Globus pallidus (tissue), 1 donor: ENCODE results near the gene HIF1A.
A peak's percentile ranks its signal among the peaks of the same experiment; 100 is the strongest.
"Not testable (repeated sequence)": the region's sequence is repeated elsewhere in the genome, so short reads cannot be mapped to it uniquely, and the experiment has no call there.

Source experiments
- DNase-seq: peaks from one replicate; pipeline ENCODE4 v3.0.0-alpha.2; 2015; ENCODE audit warnings: low spot score

HIF1A gene

DNA sequence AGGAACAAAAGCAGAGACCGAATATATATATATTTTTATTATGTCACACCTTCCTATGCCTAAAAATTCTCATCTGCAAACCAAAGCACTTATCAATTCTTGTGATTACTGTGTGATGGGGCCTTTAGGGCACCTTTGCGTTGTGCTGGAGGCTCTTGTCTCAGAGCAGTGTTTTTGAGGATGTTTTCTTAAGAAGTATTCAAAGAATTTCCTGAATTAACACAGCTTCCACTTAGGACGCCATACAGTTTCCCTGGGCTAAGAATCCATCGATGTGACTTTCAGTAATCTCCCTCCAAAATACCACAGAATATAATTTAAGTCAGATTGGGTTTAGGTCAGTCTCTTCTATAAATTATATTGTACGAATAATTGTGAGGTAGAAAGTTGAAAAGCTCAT is 22.0 kb upstream of the HIF1A start:
- DNase-seq = no peak

DNA sequence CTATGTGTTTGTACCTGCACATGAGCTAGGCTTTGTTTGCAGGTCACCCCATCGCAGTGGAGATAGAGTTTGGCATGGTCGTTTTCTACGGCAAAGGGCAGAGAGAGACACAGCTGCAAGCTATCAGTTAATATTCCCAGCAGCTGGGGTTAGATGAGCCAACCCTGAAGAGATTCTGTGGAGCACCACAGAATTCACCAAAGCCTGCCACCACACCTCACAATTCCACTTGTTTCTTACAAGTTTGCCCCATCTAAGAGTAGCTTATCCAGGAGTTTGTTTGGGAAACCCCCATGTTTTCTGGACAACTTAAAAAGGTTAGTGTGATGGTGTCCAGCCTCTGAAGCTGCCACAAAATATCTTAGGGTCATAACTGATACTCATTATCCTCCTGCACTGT is 20.0 kb upstream of the HIF1A start:
- DNase-seq = no peak

DNA sequence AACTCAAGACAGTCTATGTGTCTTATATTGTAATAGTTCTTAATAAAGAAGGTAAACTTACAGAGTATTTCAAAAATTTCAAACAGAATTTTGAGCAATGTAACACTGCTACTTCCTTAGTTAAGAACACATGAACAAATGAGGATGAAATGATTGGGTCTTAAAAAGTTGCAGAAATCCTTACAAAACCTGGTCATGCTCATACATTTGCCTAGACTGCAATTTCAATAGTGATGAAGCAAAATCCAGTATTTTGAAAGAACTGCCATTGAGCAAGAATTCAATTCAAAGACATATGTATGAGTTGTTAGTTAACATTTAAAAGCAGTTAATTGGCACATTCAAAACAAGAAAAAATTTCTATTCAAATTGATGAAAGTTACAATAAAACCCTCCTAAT is 17.8 kb upstream of the HIF1A start:
- no peak for DNase-seq

DNA sequence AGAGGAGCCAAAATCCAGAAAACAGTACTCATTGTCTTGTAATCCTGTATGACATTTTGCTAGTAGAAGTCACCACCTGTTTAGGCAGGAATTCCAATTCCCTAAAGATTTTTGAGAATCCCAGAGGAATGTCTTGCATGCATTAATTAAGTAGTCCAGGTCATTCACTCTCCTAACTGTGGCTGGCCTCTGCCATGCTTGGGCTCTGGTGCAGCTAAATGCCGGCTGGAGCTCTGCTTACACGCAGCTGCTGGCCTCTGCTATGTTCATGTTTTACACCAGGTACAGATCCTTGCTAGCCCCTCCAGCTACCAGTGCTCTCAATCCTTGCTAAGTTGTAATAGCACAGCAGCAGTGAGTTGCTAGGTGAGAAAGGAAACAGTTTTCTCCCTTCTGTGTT is 16.3 kb upstream of the HIF1A start:
- DNase-seq = no peak

DNA sequence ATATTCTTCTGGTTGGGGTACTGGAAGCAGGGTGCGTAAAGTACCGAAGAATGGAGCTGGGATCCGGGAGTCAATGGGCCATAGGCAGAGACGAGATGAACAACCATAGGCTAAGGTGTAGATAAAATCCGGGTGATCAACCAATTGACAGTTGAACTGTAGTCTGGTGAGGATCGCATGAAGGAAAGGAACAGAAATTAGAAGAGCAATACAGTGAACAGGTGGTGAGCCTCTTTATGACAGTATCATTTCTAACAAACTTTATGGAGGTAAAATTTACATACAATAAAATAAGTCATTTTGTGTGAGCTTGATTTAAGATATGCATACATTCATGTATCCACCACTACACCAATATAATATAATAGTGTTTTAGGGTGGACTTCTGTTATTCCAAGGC is 13.9 kb upstream of the HIF1A start:
- no peak for DNase-seq

DNA sequence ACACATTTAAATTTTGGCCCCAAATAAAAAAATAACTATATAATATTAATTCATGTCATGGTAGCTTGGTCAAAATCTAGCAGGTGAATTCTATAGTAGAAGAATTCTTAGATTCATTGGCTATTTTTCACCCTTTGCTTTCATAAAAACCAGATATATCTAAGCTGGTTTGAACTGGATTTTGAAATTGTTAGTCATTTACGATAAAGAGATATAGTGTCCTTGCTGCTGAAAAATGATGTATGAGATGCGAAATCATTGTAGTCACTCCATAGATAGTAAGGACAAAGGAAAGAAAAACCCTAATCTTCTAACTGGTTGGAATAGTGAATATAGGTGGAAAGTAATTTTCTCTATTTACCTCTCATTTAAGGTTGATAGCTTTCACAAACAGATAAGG is 12.2 kb upstream of the HIF1A start:
- DNase-seq = no peak

DNA sequence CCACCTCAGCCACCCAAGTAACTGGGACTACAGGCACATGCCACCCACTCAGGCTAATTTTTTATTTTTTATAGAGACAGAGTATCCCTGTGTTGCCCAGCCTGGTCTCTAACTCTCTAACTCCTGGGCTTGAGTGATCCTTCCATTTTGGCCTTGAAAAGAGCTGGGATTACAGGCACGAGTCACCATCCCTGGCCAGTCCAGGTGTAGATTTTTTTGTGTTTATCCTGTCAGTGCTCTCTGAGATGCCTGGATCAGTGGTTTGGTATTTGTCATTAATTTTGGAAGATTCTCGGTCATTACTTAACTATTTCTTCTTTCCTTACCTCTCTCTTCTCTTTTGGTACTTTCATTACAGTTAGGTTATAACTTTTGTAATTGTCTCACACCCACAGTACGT is 5.3 kb upstream of the HIF1A start:
- DNase-seq = no peak

DNA sequence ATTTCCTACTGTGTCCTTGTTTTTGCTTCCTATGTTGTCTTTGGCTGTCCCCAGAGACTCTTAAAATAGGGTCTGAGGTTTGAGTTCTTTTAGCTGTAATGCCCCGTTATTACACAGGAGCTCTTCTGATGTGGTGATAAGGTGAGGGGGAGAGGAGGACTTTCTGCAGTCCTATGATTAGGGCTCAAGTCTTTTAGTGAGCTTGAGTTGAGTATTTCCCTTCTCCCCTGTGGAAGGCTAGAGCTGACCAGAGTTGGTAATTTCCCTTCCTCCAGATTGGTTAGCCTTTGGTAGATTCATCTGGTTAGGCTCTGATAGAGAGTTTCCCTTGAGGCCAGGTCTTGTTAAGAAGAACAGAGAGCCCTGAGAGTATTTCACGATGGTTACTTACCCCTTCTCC is 4.3 kb upstream of the HIF1A start:
- no peak for DNase-seq

DNA sequence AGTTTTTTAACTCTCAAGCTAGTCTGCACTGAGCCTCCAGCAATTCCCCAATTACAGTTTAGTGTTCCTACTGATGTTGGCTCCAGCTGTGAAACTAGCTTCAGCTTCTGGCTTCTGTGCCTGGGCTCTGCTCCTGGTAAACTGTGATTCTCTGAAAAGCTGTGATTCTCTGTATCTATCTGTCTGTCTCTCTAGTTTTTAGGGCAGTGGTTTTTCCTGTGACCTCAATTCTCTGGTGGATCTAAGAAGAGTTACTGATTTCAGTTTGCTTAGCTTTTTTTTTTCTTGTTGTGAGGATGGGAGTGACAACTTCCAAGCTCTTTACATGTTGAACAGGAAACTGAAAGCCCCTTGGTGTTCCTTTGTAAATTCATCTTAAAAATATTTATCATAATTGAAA is 3.8 kb upstream of the HIF1A start:
- DNase-seq = no peak

DNA sequence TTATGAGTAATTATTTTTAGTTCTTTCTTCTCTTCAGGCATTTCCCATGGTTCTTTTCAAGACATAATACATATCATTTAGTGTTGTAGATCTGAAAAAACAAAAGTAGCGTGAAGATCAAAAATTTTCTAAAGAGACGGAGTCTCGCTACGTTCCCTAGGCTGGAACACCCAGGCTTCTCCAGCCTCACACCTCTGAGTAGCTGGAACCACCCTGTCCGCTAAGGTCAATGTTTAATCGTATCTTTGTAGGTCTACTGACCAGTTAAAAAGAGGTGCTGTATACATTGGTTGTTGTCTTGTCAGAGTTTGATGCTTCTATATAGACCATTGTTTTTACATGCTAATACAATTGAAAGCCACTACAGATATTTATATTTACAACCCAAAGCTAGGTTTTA is 1.3 kb upstream of the HIF1A start:
- no peak for DNase-seq

DNA sequence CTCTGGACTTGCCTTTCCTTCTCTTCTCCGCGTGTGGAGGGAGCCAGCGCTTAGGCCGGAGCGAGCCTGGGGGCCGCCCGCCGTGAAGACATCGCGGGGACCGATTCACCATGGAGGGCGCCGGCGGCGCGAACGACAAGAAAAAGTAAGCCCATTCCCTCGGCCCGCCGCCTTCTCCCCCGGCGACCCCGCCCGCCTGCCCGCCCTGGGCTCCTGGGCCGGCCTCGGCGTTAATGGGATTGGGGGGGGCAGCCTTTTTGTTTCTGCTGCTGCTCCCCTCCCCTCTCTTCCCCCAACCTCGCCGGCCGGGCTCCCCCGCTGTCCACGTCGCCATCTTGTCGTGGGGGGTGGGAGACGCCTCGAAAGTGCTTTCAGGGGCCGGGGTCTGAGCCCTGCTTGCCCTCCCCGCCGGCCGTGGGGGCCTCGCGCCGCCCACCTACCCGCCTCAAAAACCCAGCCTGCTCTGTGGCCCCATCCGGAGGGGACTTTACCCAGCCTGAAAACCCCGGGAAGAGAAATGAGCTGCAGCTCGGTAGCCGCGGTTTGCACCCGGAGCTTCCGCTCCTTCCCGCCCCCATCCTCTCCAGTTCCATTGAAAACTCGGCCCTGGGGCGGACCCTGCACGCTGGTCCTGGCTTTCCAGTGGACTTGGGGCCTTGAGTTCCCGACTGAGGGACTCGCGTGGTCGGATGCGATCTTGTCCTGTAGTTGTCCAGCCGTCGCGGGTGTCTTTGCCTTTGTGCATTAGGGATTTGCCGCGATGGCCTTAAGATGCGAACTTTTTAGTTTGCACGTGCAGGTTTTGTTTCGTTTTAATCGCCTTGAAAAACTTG is 598 bp downstream of the HIF1A start:
- peak; percentile 56 for DNase-seq

DNA sequence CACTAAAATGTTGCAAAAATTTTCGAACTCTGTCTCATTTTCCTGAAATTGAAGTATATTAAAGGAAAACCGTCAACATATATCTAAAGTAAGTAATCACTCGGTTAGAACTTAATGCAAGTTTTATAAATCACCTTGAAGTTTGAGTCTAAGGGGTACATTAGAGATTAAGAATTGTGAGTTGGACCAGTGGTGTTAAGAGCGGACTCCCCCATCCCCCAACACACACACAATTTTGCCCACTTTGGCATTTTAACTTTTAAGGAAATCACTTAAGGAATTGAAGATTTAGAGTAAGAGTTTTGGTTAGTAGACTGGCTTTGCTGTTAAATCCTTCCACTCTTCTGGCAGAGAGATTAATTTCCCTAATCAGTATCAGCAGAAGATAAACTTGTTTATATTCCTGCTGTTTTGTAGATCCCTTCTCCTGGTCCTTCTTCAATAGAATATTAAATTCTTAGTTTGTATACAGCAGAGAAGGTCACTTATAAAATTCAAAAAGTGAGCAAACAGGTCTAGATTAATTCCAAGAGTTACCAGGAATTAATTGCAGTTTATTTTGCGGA is 1.5 kb downstream of the HIF1A start:
- no peak for DNase-seq

DNA sequence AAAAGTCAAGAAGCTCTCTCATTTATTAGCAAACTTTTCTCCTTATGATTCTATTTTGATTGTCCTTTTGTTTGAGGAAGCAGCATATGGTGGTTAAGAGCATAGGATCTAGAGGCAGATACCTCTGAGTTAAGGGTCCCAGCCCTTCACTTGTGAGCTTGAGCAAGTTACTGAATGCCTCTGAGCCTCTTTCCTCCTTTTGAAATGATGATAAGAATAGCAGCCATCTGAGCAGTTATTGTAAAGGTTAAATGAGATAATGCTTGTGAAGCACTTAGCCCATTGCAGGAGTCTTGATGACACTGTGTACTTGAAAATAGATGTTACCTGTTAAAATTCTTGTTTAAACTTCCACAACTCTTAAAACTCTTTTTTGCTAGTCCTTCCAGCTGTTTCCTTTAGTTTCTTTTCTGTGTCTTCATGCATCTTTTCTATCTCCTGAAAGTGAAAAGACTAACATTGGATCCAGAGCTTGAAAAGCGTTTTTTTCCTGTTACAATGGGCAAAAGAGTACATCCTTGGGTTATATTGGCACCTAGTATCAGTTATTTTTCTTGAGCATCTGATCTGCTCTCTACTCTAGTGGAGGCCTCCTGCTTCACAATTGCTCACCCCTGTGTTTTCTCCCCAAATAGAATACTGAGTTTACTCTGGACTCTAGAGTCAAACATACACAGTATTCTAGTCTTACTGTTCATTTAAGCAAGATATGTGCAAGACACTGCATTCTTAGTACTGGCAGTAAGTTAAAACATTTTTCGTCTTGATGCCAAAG is 3.1 kb downstream of the HIF1A start:
- no peak for DNase-seq

DNA sequence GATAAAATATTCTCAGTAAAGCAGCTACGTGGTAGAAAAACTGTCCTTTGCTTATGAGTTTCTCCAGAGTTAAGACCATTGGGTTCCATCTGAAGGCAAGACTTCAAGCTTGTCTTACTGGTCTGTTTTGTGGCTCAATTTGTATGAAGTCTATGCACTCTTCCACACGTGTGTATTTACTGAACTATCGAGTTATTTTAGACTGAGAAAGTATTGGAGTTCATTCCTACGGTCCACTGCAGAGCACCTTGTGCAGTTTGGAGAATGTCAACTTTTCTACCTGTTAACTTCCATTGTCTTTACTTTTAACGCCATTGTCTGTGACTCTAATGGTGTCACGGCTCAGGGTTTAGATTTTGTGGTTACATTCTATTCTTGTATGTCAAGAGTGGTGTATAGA is 3.7 kb downstream of the HIF1A start:
- no peak for DNase-seq

DNA sequence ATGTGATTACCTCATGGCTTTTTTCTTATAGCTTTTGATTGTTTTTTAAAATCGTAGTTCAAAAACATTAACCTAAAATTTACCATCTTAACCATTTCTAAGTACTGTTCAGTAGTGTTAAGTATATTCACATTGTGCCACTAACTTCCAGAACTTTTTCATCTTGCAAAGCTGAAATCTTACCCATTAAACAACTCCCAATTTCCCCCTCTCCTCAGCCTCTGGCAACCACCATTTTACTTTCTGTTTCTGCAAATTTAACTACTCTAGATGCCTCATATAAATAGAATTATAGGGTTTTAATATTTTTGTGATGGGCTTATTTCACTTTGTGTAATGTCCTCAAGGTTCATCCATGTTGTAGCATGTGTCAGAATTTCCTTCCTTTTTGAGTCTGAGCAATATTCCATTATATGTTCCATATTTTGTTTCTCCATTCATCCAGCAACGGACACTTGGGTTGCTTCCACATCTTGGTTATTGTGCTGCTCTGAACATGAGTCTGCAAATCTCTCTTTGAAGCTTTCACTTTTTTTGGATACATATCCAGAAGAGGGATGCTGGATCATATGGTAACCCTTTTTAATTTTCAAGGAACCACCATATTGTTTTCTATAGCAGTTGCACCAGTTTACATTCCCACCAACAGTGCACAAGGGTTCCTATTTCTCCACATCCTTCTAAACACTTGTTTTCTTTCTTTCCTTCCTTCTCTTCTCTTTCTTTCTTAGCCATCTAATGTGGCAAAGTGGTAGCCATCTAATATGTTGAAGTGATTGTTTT is 5.0 kb downstream of the HIF1A start:
- no peak for DNase-seq

DNA sequence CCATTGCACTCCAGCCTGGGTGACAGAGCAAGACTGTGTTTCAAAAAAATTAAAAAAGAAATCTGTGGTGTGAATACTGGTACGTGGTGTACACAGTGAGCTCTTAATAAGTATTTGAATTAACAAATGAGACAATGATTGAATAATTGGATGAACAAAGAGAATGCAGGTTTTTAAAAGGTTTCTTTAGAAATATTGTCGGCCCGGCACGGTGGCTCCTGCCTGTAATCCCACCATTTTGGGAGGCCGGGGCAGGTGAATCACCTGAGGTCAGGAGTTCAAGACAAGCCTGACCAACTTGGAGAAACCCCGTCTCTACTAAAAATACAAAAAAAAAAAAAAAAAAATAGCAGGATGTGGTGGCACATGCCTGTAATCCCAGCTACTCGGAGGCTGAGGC is 6.6 kb downstream of the HIF1A start:
- no peak for DNase-seq

DNA sequence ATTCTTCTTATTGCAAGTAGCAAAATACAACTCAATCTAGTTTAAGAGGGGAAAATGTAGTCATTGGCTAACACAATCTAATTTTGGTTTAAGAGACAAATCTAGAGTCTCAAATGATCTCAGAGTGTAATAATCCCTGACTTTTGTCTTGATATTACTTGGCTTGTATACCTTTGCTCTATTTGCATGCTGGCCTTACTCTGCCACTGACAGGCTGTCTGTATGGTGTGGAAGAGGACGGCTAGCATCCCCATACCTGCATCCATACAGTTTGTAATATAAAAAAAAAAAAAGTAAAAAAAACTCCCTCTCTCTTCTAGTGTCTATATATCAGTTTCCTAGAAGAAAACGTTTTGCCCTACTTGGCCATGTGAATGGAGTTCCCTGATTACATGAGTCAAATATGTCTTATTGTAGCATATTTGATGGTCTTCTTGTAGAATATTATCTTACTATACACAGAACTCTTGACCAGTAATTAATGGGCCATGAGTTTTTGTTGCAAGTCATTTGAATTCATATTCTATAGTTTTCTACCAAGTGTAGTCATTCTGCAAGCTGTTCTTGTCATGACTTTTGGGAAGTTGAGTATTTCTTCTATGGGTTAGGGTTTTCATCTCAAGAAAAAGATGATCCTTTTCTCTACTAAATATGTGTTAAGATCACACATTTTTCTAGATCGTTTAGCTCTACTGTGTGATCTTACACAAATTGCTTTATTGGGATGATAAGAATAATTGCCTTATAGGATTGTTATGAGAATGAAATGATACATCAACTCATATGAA is 8.2 kb downstream of the HIF1A start:
- no peak for DNase-seq

DNA sequence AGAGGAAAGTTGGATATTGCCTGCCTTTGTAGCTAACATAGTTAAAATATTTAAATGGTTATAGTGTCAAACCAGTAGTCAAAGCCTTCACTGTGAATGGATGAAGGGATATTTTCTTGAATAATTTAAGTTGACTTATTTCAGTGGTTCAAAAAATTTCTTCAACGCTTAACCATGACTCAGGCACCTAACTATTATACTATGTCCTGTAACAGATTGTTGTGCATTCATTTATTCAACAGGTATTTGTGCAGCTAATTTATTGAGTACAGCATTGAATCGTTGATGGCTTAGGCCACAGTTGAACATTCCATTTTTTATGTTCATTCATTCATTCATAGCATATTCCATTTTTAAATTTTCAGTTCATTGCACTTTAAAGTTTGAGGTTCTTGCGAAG is 9.2 kb downstream of the HIF1A start:
- no peak for DNase-seq

DNA sequence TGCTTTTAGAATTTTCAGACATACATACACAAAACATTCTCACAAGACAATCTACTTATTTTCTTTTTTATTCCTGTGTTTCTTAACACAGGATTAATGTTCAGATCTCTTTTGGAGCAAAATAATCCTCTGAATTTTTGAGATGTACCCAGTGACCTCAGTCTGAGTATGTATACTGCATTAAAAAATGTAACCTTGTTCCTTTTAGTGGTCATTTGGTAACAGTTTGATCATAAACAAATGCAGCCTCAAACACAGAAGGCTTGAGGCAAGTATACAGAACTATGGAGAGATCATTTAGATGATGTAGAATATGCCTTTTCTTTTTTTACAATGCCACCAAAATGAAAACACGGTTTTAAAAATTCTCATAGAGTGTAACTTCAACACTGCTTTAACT is 9.7 kb downstream of the HIF1A start:
- DNase-seq = no peak

DNA sequence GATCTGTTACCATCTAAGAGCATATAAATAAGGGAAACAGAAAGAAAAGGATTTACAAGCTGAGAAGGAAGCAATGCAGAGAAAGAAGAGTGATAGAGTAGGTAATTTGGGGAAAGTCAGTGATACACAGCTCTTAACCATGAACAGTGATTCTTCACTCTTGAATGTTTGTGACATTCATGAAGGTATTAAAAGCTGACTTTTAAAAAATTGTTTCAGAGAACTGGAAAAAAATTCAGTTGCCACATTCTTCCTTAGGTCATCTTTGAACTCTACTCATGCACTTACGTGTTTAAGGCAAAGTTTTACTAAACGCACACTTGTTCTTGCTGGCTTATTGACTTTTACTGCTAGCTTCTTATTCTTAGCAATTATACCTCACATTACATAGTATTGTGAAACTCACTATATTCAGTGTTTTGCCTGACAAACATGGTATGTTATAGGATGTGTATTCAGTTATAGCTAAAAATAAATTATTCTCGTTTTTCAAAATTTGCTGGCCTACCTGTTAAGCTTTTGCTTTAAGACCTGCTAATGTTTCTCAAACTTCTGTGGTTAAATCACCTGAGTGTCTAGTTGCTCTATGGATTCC is 10.9 kb downstream of the HIF1A start:
- DNase-seq = no peak

DNA sequence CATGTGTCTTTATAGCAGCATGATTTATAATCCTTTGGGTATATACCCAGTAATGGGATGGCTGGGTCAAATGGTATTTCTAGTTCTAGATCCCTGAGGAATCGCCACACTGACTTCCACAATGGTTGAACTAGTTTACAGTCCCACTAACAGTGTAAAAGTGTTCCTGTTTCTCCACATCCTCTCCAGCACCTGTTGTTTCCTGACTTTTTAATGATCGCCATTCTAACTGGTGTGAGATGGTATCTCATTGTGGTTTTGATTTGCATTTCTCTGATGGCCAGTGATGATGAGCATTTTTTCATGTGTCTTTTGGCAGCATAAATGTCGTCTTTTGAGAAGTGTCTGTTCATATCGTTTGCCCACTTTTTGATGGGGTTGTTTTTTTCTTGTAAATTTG is 12.5 kb downstream of the HIF1A start:
- DNase-seq = not testable (repeated sequence)
